ENCODE data around the gene DAGLA. TPM values are rescaled to one million over a fixed set of nuclear protein-coding genes. Genes with fewer than 3 reads are reported as not detected.

Gene DAGLA
- total RNA-seq, 5 donors from 2014 or later (not counting 1 experiment from before 2014, with no cell fraction given): 0.15 to 1.6 (median 0.23) TPM

GRCh38 chr11:61737636-61738386, 57.6 kb downstream of the DAGLA start:
- Mint-ChIP-seq H3K4me3 (no peak overlapping the region), H3K4me1 (peaks cover 2 to 7% (median 4%) of the 10 kb centered on the region in 3 donors), H3K9me3 (no peaks in the 10 kb centered on the region), H3K27ac (no peak overlapping the region), H3K27me3 (no peaks in the 10 kb centered on the region), H3K36me3 (no peaks in the 10 kb centered on the region)
- no peak for ATAC-seq (replicated peaks in 1 of 4)
- WGBS (ENCODE audit: insufficient coverage): 79% methylated on average over 19 of the region's 23 CpGs
- no peaks in the 10 kb centered on the region for H3K36me3 ChIP-seq (ENCODE audit: control insufficient read depth in 2 of 2, extremely low read depth in 1 of 2, insufficient read depth in 1 of 2, low read length in 1 of 2)
- peaks cover 0 to 4% of the 10 kb centered on the region in 2 experiments for H3K4me1 ChIP-seq (ENCODE audit: control insufficient read depth in 1 of 2, extremely low read depth in 1 of 2, insufficient read depth in 2 of 2, low read length in 2 of 2)
- H3K4me3 ChIP-seq (ENCODE audit: control insufficient read depth in 1 of 2, extremely low read depth in 1 of 2, low read length in 1 of 2): no peak overlapping the region
- DNase-seq: no peak
- POLR2A ChIA-PET: no interaction called here
- H3K27ac ChIP-seq (ENCODE audit: low read length): no peak overlapping the region
- no peaks in the 10 kb centered on the region for H3K9me3 ChIP-seq
- CTCF ChIA-PET: no interaction called here
- H3K27me3 ChIP-seq (replicated peaks in 1 of 2; ENCODE audit: control insufficient read depth in 2 of 2, extremely low read depth in 1 of 2, insufficient read depth in 2 of 2, low read length in 1 of 2): peaks cover 0 to 12% of the 10 kb centered on the region in 2 experiments

DNA sequence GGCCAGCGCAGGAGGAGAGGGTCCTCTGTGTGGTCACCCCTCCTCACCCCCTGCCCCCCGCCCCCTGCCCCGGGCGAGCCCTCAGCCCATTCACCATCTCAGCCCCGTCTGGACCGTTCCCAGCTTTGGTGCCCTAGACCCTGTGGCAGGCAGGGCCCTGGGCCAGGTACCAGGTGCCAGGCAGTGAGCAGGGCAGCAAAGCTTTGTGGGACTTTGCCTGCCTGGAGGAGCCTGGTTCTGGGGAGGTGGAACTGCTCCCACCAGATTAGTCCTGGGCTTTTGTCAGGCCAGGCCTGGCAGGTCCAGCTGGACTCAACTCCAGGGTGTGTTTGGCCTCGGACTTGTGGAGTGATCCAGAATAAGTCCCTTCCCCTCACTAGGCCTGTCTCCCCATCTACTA, 58.6 kb downstream of the DAGLA start:
- H3K4me1 Mint-ChIP-seq: no peaks in the 10 kb centered on the region
- no peak overlapping the region for H3K4me3 ChIP-seq (ENCODE audit: control insufficient read depth in 1 of 2, extremely low read depth in 1 of 2, low read length in 1 of 2)
- H3K27me3 Mint-ChIP-seq: no peaks in the 10 kb centered on the region
- H3K9me3 Mint-ChIP-seq: no peaks in the 10 kb centered on the region
- H3K27ac Mint-ChIP-seq: no peak overlapping the region
- H3K4me3 Mint-ChIP-seq: no peak overlapping the region
- no peak overlapping the region for H3K27ac ChIP-seq (ENCODE audit: low read length)
- WGBS (ENCODE audit: insufficient coverage): 88% methylated on average over 2 of the region's 7 CpGs
- POLR2A ChIA-PET: no interaction called here
- no peaks in the 10 kb centered on the region for H3K4me1 ChIP-seq (ENCODE audit: control insufficient read depth in 1 of 2, extremely low read depth in 1 of 2, insufficient read depth in 2 of 2, low read length in 2 of 2)
- CTCF ChIA-PET: no interaction called here
- no peak for DNase-seq
- H3K27me3 ChIP-seq (replicated peaks in 1 of 2; ENCODE audit: control insufficient read depth in 2 of 2, extremely low read depth in 1 of 2, insufficient read depth in 2 of 2, low read length in 1 of 2): peaks cover 0 to 12% of the 10 kb centered on the region in 2 experiments
- no peak for ATAC-seq (replicated peaks in 1 of 4)
- H3K36me3 Mint-ChIP-seq: no peaks in the 10 kb centered on the region
- no peaks in the 10 kb centered on the region for H3K9me3 ChIP-seq
- no peaks in the 10 kb centered on the region for H3K36me3 ChIP-seq (ENCODE audit: control insufficient read depth in 2 of 2, extremely low read depth in 1 of 2, insufficient read depth in 1 of 2, low read length in 1 of 2)

DNA sequence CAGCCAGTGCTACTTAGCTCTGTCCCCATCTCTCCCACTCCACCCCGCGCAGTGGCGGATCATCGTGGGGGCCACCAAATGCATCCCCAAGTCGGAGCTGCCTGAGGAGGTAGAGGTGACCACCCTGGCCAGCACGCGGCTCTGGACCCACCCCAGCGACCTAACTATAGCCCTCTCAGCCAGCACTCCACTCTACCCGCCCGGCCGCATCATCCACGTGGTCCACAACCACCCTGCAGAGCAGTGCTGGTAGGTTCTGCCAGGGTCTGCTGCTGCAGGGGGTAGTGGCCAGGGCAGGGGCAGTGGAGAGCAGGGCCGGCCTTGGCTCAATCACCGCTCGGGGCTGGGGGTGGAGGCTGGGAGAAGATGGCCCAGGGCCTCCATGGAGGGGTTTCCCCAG, 59.2 kb downstream of the DAGLA start:
- H3K27me3 Mint-ChIP-seq: no peaks in the 10 kb centered on the region
- Histone ChIP-seq H3K36me3 (ENCODE audit: control insufficient read depth in 2 of 2, extremely low read depth in 1 of 2, insufficient read depth in 1 of 2, low read length in 1 of 2) (no peaks in the 10 kb centered on the region), H3K27me3 (replicated peaks in 1 of 2; ENCODE audit: control insufficient read depth in 2 of 2, extremely low read depth in 1 of 2, insufficient read depth in 2 of 2, low read length in 1 of 2) (peaks cover 0 to 9% of the 10 kb centered on the region in 2 experiments), H3K9me3 (no peaks in the 10 kb centered on the region), H3K4me3 (ENCODE audit: control insufficient read depth in 1 of 2, extremely low read depth in 1 of 2, low read length in 1 of 2) (no peak overlapping the region), H3K4me1 (ENCODE audit: control insufficient read depth in 1 of 2, extremely low read depth in 1 of 2, insufficient read depth in 2 of 2, low read length in 2 of 2) (no peaks in the 10 kb centered on the region), H3K27ac (ENCODE audit: low read length) (no peak overlapping the region)
- no peaks in the 10 kb centered on the region for H3K4me1 Mint-ChIP-seq
- CTCF ChIA-PET: no interaction called here
- H3K4me3 Mint-ChIP-seq: no peak overlapping the region
- H3K27ac Mint-ChIP-seq: no peak overlapping the region
- ATAC-seq (replicated peaks in 1 of 4): no peak
- no peak for DNase-seq
- no peaks in the 10 kb centered on the region for H3K9me3 Mint-ChIP-seq
- POLR2A ChIA-PET: no interaction called here
- 85% methylated on average over 10 of the region's 15 CpGs for WGBS (ENCODE audit: insufficient coverage)
- no peaks in the 10 kb centered on the region for H3K36me3 Mint-ChIP-seq

DNA sequence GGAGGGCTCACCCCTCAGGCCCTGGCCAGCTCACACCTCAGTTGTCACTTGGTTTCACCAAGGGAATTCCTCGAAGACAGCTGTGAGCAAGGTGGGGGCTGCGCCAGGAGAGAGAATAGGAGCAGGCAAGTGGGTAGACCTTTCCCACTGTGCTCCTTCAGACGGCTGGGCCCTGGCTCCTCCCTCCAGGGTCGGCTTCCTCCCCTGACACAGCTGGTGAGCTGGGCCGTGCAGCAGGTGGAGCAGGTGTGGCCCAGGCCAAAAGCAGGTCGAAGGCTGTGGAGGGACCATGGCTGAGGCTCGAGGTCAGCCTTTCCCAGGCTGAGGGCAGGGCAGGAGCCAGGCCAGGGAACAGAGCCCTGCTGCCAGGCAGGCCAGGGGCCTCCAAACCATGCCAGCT, 59.8 kb downstream of the DAGLA start:
- no peaks in the 10 kb centered on the region for H3K4me1 Mint-ChIP-seq
- H3K36me3 Mint-ChIP-seq: no peaks in the 10 kb centered on the region
- no peaks in the 10 kb centered on the region for H3K27me3 Mint-ChIP-seq
- no peaks in the 10 kb centered on the region for H3K9me3 ChIP-seq
- no peak overlapping the region for H3K27ac ChIP-seq (ENCODE audit: low read length)
- H3K4me3 Mint-ChIP-seq: no peak overlapping the region
- 62% methylated on average over 7 of the region's 7 CpGs for WGBS (ENCODE audit: insufficient coverage)
- ChIA-PET POLR2A (no interaction called here), CTCF (no interaction called here)
- no peaks in the 10 kb centered on the region for H3K36me3 ChIP-seq (ENCODE audit: control insufficient read depth in 2 of 2, extremely low read depth in 1 of 2, insufficient read depth in 1 of 2, low read length in 1 of 2)
- DNase-seq (no peak), ATAC-seq (replicated peaks in 1 of 4) (no peak)
- no peak overlapping the region for H3K27ac Mint-ChIP-seq
- no peaks in the 10 kb centered on the region for H3K9me3 Mint-ChIP-seq
- no peak overlapping the region for H3K4me3 ChIP-seq (ENCODE audit: control insufficient read depth in 1 of 2, extremely low read depth in 1 of 2, low read length in 1 of 2)
- peaks cover 0 to 7% of the 10 kb centered on the region in 2 experiments for H3K27me3 ChIP-seq (replicated peaks in 1 of 2; ENCODE audit: control insufficient read depth in 2 of 2, extremely low read depth in 1 of 2, insufficient read depth in 2 of 2, low read length in 1 of 2)
- H3K4me1 ChIP-seq (ENCODE audit: control insufficient read depth in 1 of 2, extremely low read depth in 1 of 2, insufficient read depth in 2 of 2, low read length in 2 of 2): no peaks in the 10 kb centered on the region

DNA sequence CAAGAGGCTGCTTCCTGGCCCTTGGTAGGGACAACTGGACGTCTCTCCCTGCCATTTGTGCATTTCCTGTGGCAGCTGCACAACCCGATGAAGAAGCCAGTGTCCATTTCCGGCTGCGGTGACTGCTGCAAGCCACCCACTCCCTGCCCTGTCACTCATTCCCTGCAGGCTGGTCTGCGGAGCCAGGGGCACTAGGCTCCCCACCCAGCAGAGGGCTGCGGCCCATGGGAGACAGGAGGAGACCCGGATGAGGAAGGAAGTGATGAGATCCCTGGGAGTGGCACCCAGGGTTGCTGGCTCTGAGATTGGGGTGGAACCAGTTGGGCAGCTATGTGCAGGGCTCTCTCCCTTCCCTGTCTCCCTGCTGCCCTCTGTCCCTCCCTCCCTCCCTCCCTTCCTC, 62.2 kb downstream of the DAGLA start:
- WGBS (ENCODE audit: insufficient coverage): 63% methylated on average over 4 of the region's 7 CpGs
- CTCF ChIA-PET: no interaction called here
- POLR2A ChIA-PET: no interaction called here

GRCh38 chr11:61743486-61744095, 63.4 kb downstream of the DAGLA start:
- Histone ChIP-seq H3K27me3 (replicated peaks in 1 of 2; ENCODE audit: control insufficient read depth in 2 of 2, extremely low read depth in 1 of 2, insufficient read depth in 2 of 2, low read length in 1 of 2) (peaks cover 0 to 12% of the 10 kb centered on the region in 2 experiments), H3K9me3 (no peaks in the 10 kb centered on the region), H3K27ac (ENCODE audit: low read length) (no peak overlapping the region), H3K36me3 (ENCODE audit: control insufficient read depth in 2 of 2, extremely low read depth in 1 of 2, insufficient read depth in 1 of 2, low read length in 1 of 2) (no peaks in the 10 kb centered on the region), H3K4me3 (ENCODE audit: control insufficient read depth in 1 of 2, extremely low read depth in 1 of 2, low read length in 1 of 2) (no peak overlapping the region), H3K4me1 (ENCODE audit: control insufficient read depth in 1 of 2, extremely low read depth in 1 of 2, insufficient read depth in 2 of 2, low read length in 2 of 2) (peaks cover 0 to 5% of the 10 kb centered on the region in 2 experiments)
- Mint-ChIP-seq H3K27me3 (no peaks in the 10 kb centered on the region), H3K27ac (no peak overlapping the region), H3K4me3 (no peak overlapping the region), H3K36me3 (no peaks in the 10 kb centered on the region), H3K4me1 (no peaks in the 10 kb centered on the region), H3K9me3 (no peaks in the 10 kb centered on the region)
- ChIA-PET CTCF (interaction anchor here (0.6 to 0.7 kb wide), 4 partner anchors 15 to 683 kb away, joined by 3 to 7 read pairs (median 5); no protein-coding TSS in a partner anchor), POLR2A (no interaction called here)
- WGBS (ENCODE audit: insufficient coverage): 90% methylated on average over 40 of the region's 42 CpGs
- DNase-seq: no peak
- no peak for ATAC-seq (replicated peaks in 1 of 4)

More for the DNA sequence above, 62.2 kb downstream of the DAGLA start:
- H3K27me3 Mint-ChIP-seq: no peaks in the 10 kb centered on the region
- H3K4me1 ChIP-seq (ENCODE audit: control insufficient read depth in 1 of 2, extremely low read depth in 1 of 2, insufficient read depth in 2 of 2, low read length in 2 of 2): no peaks in the 10 kb centered on the region
- H3K36me3 ChIP-seq (ENCODE audit: control insufficient read depth in 2 of 2, extremely low read depth in 1 of 2, insufficient read depth in 1 of 2, low read length in 1 of 2): no peaks in the 10 kb centered on the region
- no peak overlapping the region for H3K4me3 ChIP-seq (ENCODE audit: control insufficient read depth in 1 of 2, extremely low read depth in 1 of 2, low read length in 1 of 2)
- H3K27me3 ChIP-seq (replicated peaks in 1 of 2; ENCODE audit: control insufficient read depth in 2 of 2, extremely low read depth in 1 of 2, insufficient read depth in 2 of 2, low read length in 1 of 2): peaks cover 0 to 5% of the 10 kb centered on the region in 2 experiments
- DNase-seq (no peak), ATAC-seq (replicated peaks in 1 of 4) (no peak)
- no peaks in the 10 kb centered on the region for H3K36me3 Mint-ChIP-seq
- H3K9me3 ChIP-seq: no peaks in the 10 kb centered on the region
- H3K27ac ChIP-seq (ENCODE audit: low read length): no peak overlapping the region
- H3K4me1 Mint-ChIP-seq: no peaks in the 10 kb centered on the region
- H3K4me3 Mint-ChIP-seq: no peak overlapping the region
- H3K27ac Mint-ChIP-seq: no peak overlapping the region
- H3K9me3 Mint-ChIP-seq: no peaks in the 10 kb centered on the region

Data from T-cell (primary cell).